AG09309 (cell line): ENCODE results near the gene ATP2B2.

ENCODE experiments used
- DNase-seq: peaks from one replicate; pipeline ENCODE4 v3.0.0-alpha.2; 2010; ENCODE audit warnings: low read depth
- H3K4me3 ChIP-seq: 2 replicates; pipeline ENCODE4 v1.5.1; 2011; ENCODE audit warnings: mild to moderate bottlenecking, low read depth, low read length, moderate library complexity; ENCODE audit not compliant: control insufficient read depth
- TF ChIP-seq, protein P1 (sequence below): IDR thresholded peaks from 2 replicates; pipeline ENCODE4 v1.5.1; 2011; ENCODE audit warnings: mild to moderate bottlenecking, low read depth, low read length, inconsistent platforms; ENCODE audit not compliant: insufficient read depth, control insufficient read depth; ENCODE audit errors: missing control alignments

ATP2B2 gene

DNA sequence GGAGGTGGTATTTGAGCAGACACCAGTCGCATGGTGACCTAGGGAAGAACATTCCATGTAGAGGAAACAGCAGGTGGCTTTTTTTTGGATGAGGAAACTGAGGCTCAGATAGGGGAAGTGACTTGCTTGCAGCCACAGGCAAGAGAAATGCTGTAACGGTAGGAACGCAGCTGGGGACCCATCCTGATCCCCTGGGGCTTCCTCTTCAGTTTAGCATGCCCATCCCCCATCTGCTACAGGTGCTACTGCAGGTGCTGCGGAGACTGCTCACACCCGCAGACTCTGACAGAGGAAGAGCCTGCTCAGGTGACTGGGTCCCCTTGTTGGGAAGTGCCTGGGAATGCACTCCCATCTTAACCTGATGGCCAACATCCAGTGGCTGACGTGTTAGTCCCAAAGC lies 129.0 kb downstream of the ATP2B2 start:
- TF ChIP-seq, protein P1, sequence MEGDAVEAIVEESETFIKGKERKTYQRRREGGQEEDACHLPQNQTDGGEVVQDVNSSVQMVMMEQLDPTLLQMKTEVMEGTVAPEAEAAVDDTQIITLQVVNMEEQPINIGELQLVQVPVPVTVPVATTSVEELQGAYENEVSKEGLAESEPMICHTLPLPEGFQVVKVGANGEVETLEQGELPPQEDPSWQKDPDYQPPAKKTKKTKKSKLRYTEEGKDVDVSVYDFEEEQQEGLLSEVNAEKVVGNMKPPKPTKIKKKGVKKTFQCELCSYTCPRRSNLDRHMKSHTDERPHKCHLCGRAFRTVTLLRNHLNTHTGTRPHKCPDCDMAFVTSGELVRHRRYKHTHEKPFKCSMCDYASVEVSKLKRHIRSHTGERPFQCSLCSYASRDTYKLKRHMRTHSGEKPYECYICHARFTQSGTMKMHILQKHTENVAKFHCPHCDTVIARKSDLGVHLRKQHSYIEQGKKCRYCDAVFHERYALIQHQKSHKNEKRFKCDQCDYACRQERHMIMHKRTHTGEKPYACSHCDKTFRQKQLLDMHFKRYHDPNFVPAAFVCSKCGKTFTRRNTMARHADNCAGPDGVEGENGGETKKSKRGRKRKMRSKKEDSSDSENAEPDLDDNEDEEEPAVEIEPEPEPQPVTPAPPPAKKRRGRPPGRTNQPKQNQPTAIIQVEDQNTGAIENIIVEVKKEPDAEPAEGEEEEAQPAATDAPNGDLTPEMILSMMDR, result no peak
- H3K4me3 ChIP-seq, result no peak overlapping the region
- no peak for DNase-seq

- no peak for DNase-seq
- H3K4me3 ChIP-seq, result no peak overlapping the region
- TF ChIP-seq, protein P1, result no peak
Measured at GRCh38 chr3:10375296-10376053, 129.9 kb downstream of the ATP2B2 start.

GRCh38 chr3:10374311-10374710 lies 131.1 kb downstream of the ATP2B2 start:
- no peak overlapping the region for H3K4me3 ChIP-seq
- TF ChIP-seq, protein P1, result no peak
- DNase-seq, result no peak

DNA sequence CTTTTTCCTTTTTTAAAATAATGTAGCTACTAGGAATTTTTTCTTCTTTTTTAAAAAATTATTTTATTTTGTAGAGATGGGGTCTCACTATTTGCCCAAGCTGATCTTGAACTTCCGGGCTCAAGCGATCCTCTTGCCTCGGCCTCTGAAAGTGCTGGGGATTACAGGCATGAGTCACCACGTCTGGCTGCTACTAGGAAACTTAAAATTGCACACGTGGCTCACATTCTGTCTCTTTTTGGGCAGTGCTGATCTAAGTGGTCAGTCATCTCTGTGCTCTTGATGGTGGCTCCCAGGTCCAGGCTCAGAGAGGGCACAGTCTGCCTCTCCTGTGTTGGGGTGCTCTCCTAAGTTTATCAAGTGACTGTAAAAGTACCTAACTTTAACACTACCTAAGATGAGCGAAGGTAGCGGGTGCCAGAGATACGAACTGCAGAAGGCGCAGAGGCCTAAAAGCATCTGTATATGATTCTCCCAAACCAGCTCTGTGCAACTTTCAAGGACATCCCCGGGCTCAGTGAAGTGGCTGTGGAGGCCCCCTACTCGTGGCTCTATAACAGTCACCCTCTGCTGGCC lies 131.6 kb downstream of the ATP2B2 start:
- no peak overlapping the region for H3K4me3 ChIP-seq
- TF ChIP-seq, protein P1, result no peak
- no peak for DNase-seq

- DNase-seq, result no peak
- TF ChIP-seq, protein P1, result no peak
- no peak overlapping the region for H3K4me3 ChIP-seq
Measured at GRCh38 chr3:10371789-10372188, 133.6 kb downstream of the ATP2B2 start.

GRCh38 chr3:10371167-10371566 lies 134.2 kb downstream of the ATP2B2 start:
- no peak for DNase-seq
- TF ChIP-seq, protein P1, result no peak

More at GRCh38 chr3:10371167-10371566, 134.2 kb downstream of the ATP2B2 start:
- H3K4me3 ChIP-seq, result no peak overlapping the region
